ENCODE data around the gene PYM1.
"Not testable (repeated sequence)": the region's sequence is repeated elsewhere in the genome, so short reads cannot be mapped to it uniquely, and the experiment has no call there.

The PYM1 gene

DNA sequence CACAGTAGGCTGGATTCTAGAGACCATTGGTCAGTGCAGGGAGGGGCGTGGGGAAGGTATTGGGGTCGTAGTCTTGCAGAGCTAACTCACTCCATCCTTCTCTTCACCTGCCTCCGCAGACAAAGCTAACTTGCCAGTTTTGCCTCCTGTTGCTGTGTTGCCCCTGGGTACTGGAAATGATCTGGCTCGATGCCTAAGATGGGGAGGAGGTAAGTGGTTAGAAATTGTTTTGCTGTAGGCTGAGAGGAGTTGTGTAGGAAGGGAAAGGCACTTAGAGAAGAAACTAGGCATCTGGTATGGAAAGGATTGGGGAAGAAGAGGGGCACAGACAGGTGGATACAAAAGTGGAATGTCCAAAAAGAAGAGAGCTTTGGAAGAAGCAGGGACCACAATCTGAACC is 14.4 kb upstream of the PYM1 start:
- no peak for DNase-seq

- DNase-seq, result peak; percentile 77
Measured at GRCh38 chr12:55940065-55940732, 12.5 kb upstream of the PYM1 start.

GRCh38 chr12:55938826-55939501 is 11.3 kb upstream of the PYM1 start:
- no peak for DNase-seq

DNA sequence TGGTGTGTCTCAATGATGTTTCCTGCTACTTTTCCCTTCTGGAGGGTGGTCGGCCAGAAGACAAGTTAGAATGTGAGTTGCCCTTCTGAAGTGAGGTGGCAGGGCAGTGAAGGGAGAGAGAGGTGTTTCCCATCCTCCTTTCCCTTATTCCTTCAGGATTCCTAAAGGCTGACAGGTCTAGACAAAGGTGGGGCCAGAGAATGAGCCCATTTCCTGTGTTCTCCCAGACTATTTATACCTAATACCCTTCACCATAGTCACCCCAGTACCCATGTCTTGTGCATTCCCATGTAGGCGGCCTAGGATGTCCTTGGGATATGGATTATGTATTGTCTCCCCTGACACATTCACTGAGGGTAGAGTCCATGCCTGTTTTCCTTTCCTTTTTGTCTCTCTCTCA is 10.3 kb upstream of the PYM1 start:
- DNase-seq, result no peak

GRCh38 chr12:55935738-55936151 is 8.1 kb upstream of the PYM1 start:
- DNase-seq, result peak; percentile 28

DNA sequence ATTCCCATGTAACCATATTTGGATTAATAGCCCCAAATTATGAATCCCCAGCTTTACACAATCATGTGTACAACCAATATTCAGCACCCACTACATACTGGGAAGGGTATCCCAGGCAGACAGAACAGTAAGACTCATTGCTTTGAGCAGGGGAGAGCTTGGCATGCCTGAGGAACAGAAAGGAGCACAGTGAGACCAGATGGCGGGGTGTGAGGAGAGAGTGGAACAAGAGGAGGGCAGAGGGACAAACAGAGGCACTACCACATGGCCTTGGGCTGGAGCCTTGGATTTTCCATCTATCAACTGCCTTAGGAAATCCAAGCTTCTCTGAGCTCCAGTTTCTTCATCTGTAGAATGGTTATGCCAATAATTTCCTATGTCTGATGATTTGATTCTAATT is 7.1 kb upstream of the PYM1 start:
- no peak for DNase-seq

DNA sequence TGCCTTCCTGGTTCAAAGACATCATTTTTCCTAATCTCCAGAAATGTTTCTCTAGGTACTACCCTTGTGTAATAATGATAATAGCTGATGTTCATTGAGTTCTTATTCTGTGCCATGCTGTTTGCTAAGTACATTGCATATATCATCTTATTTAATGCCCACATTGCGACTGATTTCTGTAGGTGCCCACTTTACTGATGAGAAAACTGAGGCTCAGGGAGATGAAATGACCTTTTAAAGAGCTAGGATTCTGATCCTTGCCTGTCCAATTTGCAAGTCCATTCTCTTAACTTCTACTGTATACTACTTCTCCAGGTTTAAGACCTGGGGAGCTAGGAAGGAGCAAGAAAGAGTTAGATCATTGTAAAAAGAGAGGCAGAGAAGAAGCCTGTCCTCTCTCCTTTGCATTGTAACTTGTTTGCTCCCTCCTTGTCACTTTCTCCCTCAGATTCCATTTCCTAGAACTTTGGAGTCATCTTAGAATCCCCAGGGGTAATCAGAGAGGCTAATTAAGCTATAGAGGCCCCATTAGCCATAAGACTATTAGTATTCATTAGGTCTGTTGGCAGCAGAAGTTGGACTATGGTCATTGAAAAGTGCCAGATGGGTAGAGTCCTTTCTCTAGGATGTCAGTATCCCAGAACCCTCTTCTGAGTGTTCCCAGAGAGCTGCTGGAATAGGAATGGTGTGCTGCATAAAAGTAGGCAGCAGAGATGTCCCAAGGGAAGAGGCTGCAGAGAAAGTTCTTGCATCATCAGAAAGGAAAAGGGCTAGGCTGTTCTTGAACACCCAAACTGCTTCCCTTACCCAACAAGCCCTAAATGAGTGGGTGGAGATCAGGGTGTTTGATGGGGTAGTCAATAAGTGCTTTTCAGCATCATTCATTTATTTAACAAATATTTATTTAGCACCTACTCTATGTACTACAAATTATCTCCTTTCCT is 6.4 kb upstream of the PYM1 start:
- DNase-seq, result no peak

GRCh38 chr12:55933169-55933798 is 5.6 kb upstream of the PYM1 start:
- DNase-seq, result no peak

- peak; percentile 59 for DNase-seq
Measured at GRCh38 chr12:55932551-55932910, 4.8 kb upstream of the PYM1 start.

- DNase-seq, result peak; percentile 67
Measured at GRCh38 chr12:55931780-55932550, 4.3 kb upstream of the PYM1 start.

GRCh38 chr12:55931317-55931779 is 3.7 kb upstream of the PYM1 start:
- DNase-seq, result no peak

GRCh38 chr12:55930771-55931316 is 3.1 kb upstream of the PYM1 start, which contains the start of gene DGKA:
DGKA (plus strand) TSS chr12:55931162; CDS start chr12:55936504, 5,342 bp downstream.
- peak; percentile 48 for DNase-seq

DNA sequence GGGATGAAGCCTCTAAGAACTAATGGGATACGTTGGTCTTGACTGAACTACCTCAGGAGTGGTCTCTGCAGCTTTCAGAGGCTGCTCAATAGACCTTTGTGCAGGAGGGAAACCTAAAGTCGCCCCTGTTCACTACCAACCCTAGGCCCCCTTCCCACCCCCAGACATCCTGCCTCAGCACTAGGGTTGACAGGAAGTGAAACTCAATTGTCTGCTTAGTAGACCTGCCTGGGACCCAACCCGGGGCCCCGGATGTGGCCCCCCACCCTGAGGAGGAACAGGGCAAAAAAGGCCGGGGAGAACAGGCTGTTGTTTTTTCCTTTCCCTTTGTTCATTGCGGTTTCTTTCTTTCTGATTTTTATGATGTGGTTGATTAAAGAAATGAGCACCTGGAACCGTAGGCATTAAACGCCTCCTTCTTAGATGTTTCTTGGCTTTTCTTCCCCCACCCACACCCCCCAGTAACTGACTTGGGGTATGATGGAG is 1.7 kb upstream of the PYM1 start:
- DNase-seq, result no peak

DNA sequence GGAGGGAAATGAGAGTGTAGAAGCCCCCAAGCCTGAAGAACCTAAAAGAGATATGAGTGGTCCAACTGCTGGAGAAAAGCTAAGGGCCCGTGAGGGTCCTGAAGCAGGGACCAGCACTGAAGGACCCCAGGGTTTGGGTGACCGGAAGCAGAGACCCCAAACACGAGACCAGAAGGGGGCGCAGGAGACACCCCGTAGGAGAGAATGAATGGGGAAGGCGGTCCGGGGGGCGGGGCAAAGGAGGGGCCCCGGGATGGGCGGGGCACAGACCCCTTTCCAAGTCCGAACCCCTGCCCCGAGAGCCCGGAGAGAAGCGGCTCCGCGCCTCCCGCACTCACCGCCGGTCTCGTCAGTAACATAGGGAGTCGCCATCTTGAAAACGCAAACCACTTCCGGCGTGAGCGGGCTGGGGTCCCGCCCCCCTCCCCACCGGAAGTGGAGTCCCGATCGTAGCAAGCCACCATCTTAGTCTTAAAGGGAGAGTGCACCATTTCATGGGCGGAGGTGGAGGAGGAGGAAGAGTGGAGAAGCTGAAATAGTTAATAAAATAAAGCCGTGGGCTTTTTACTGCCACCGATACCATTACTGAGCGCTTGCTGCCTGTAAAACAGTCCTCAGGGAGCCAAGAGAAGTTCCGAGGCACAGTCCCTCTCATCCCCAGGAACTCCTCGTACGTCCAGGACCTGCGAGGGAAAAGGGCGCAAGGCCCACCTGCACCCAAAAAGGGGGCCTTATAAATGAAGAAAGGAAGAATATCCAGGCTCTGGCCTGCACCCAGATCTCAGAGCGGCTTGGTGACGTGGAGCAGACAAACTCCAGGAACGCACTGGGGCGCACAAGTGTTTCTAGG is 731 bp downstream of the PYM1 start:
- DNase-seq, result peak; percentile 93

- no peak for DNase-seq
Measured at GRCh38 chr12:55925870-55926737, 1.6 kb downstream of the PYM1 start.

DNA sequence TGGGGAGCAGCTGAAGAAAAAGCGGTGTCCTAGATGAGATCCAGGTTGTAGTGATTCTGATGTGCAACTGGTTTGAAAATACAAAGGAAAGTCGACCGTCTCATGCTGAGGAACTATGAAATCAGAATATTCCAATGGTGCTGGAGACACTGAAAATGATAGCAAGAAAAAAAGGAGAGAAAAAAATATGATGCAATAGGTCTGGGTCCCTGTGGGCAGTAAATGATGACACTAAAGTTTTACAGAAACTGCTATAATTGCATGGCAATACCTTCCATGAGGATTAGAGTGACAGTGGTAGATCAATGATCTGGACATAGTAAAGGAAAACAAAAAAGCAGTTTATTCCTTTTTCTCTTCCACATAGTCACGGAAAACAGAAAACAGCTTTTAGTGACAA is 2.3 kb downstream of the PYM1 start:
- DNase-seq, result no peak

DNA sequence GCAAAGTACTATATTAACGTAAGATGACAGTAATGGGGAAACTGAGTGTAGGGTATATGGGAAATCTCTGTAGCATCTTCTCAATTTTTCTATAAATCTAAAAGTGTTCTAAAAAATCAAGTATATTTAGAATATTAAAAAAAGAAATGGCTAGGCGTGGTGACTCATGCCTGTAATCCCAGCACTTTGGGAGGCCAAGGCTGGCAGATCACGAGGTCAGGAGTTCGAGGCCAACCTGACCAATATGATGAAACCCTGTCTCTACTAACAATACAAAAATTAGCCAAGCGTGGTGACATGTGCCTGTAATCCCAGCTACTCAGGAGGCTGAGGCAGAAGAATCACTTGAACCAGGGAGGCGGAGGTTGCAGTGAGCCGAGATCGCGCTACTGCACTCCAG is 4.0 kb downstream of the PYM1 start:
- DNase-seq, result not testable (repeated sequence)

DNA sequence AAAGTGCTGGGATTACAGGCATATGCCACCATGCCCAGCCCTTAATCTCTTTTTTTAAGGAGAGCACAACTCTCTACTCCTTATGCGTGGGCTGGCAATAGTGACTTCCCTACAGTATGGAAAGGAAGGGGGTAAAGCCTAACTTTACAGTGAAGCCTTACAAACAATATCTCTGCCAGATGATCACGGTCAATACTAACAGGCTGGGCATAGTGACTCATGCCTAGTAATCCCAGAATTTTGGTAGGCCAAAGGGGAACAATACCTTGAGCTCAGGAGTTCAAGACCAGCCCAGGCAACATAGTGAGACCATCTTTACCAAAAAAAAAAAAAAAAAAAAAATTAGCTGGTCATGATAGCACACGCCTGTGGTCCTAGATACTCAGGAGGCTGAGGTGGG is 5.6 kb downstream of the PYM1 start:
- no peak for DNase-seq

- DNase-seq, result not testable (repeated sequence)
Measured at GRCh38 chr12:55919032-55919431, 8.7 kb downstream of the PYM1 start.

All from right kidney (tissue), 1 donor.